DOHH2 (cell line): ENCODE results near the gene CLDN11.

Experiments
- H3F3A ChIP-seq: fragments of 200-600 bp; sonication (generic), shearing (Covaris generic); 2 replicates; pipeline ENCODE4 v1.6.0; 2016; ENCODE audit warnings: antibody characterized with exemption, mild to moderate bottlenecking; ENCODE audit not compliant: control insufficient read depth, insufficient read depth
- H3K27ac ChIP-seq: fragments of 200-600 bp; sonication (generic); 2 replicates; pipeline ENCODE4 v1.5.1; 2014; ENCODE audit warnings: low read depth, mild to moderate bottlenecking, low read length, moderate library complexity
- H3K27me3 ChIP-seq: fragments of 200-600 bp; sonication (generic); 2 replicates; pipeline ENCODE4 v1.6.1; 2014; ENCODE audit warnings: mild to moderate bottlenecking, low read length, mixed read lengths; ENCODE audit not compliant: control insufficient read depth
- H3K36me3 ChIP-seq: fragments of 200-600 bp; sonication (generic); 2 replicates; pipeline ENCODE4 v1.6.1; 2014; ENCODE audit warnings: mild to moderate bottlenecking, low read length, moderate library complexity, mixed read lengths; ENCODE audit not compliant: control insufficient read depth
- H3K4me1 ChIP-seq: fragments of 200-600 bp; sonication (generic); 2 replicates; pipeline ENCODE4 v1.6.1; 2014; ENCODE audit warnings: mild to moderate bottlenecking, low read length, mixed read lengths; ENCODE audit not compliant: control insufficient read depth
- H3K4me2 ChIP-seq: fragments of 200-600 bp; sonication (generic); 2 replicates; pipeline ENCODE4 v1.6.0; 2014; ENCODE audit warnings: mild to moderate bottlenecking, low read length, moderate library complexity
- H3K4me3 ChIP-seq: fragments of 200-600 bp; sonication (generic); 2 replicates; pipeline ENCODE4 v1.5.1; 2014; ENCODE audit warnings: mild to moderate bottlenecking, low read length, mixed read lengths
- H3K79me2 ChIP-seq: fragments of 200-600 bp; sonication (generic); 2 replicates; pipeline ENCODE4 v1.6.1; 2014; ENCODE audit warnings: mild to moderate bottlenecking, low read length, mixed read lengths; ENCODE audit not compliant: control insufficient read depth
- H3K9me2 ChIP-seq: fragments of 200-600 bp; sonication (generic); replicated peaks from 2 replicates; pipeline ENCODE4 v1.6.1; 2014; ENCODE audit warnings: mild to moderate bottlenecking, low read length, mixed read lengths; ENCODE audit not compliant: control insufficient read depth
- H3K9me3 ChIP-seq: fragments of 200-600 bp; sonication (generic); 2 replicates; pipeline ENCODE4 v1.6.1; 2014; ENCODE audit warnings: antibody characterized with exemption, low read length, mixed read lengths; ENCODE audit not compliant: control insufficient read depth, insufficient read depth
- H4K20me1 ChIP-seq: fragments of 200-600 bp; sonication (generic); 2 replicates; pipeline ENCODE4 v1.6.0; 2014; ENCODE audit warnings: low read depth, mild to moderate bottlenecking, antibody characterized with exemption, low read length, moderate library complexity; ENCODE audit not compliant: control insufficient read depth, insufficient read depth
- CTCF ChIP-seq: fragments of 200-600 bp; sonication (generic); IDR thresholded peaks from one replicate; pipeline ENCODE4 v1.5.1; 2014; ENCODE audit warnings: antibody characterized with exemption, mild to moderate bottlenecking, low read depth, low read length; ENCODE audit not compliant: poor library complexity, severe bottlenecking
- EZH2phosphoT487 ChIP-seq: fragments of 200-600 bp; sonication (generic); IDR thresholded peaks from 2 replicates; pipeline ENCODE4 v1.6.1; 2017; ENCODE audit warnings: borderline replicate concordance, mild to moderate bottlenecking, antibody characterized with exemption, low read length, moderate library complexity, mixed read lengths

CLDN11 gene

GRCh38 chr3:170421758-170422157 lies 3.1 kb downstream of the CLDN11 start:
- TF ChIP-seq CTCF (no peak), EZH2phosphoT487 (no peak)
- H3K4me2 ChIP-seq, result no peak overlapping the region
- H3K36me3 ChIP-seq, result no peaks in the 10 kb centered on the region
- no peaks in the 10 kb centered on the region for H3K79me2 ChIP-seq
- no peaks in the 10 kb centered on the region for H3K27me3 ChIP-seq
- H3F3A ChIP-seq, result no peaks in the 10 kb centered on the region
- no peak overlapping the region for H3K4me3 ChIP-seq
- no peaks in the 10 kb centered on the region for H4K20me1 ChIP-seq
- no peaks in the 10 kb centered on the region for H3K9me3 ChIP-seq
- no peaks in the 10 kb centered on the region for H3K9me2 ChIP-seq
- no peaks in the 10 kb centered on the region for H3K4me1 ChIP-seq
- H3K27ac ChIP-seq, result no peak overlapping the region

- no peak overlapping the region for H3K4me2 ChIP-seq
- TF ChIP-seq EZH2phosphoT487 (no peak), CTCF (no peak)
- H3K79me2 ChIP-seq, result no peaks in the 10 kb centered on the region
- no peaks in the 10 kb centered on the region for H4K20me1 ChIP-seq
- no peak overlapping the region for H3K4me3 ChIP-seq
- H3K9me3 ChIP-seq, result no peaks in the 10 kb centered on the region
- no peaks in the 10 kb centered on the region for H3K36me3 ChIP-seq
- H3K9me2 ChIP-seq, result no peaks in the 10 kb centered on the region
- H3F3A ChIP-seq, result no peaks in the 10 kb centered on the region
- no peaks in the 10 kb centered on the region for H3K4me1 ChIP-seq
- H3K27ac ChIP-seq, result no peak overlapping the region
- no peaks in the 10 kb centered on the region for H3K27me3 ChIP-seq
These were observed 4.4 kb downstream of the CLDN11 start for GRCh38 chr3:170423001-170423615.

- H4K20me1 ChIP-seq, result no peaks in the 10 kb centered on the region
- H3K27ac ChIP-seq, result no peak overlapping the region
- H3K4me2 ChIP-seq, result no peak overlapping the region
- no peaks in the 10 kb centered on the region for H3K4me1 ChIP-seq
- no peaks in the 10 kb centered on the region for H3K9me3 ChIP-seq
- TF ChIP-seq CTCF, result no peak
- TF ChIP-seq EZH2phosphoT487, result no peak
- no peaks in the 10 kb centered on the region for H3K9me2 ChIP-seq
- H3F3A ChIP-seq, result no peaks in the 10 kb centered on the region
- peaks cover under 1% of the 10 kb centered on the region; the same call in 1 of the 2 replicates for H3K27me3 ChIP-seq
- H3K79me2 ChIP-seq, result no peaks in the 10 kb centered on the region
- H3K36me3 ChIP-seq, result no peaks in the 10 kb centered on the region
- H3K4me3 ChIP-seq, result no peak overlapping the region
These were observed 6.2 kb downstream of the CLDN11 start for GRCh38 chr3:170424879-170425278.
